Panc1 (cell line): ENCODE results near the gene GNG5. TPM values are rescaled to one million over a fixed set of nuclear protein-coding genes. Genes with fewer than 3 reads are reported as not detected.

Experiments
- ATAC-seq: fragments of 200-7000 bp; cut with Tn5 transposase; 2 replicates; pipeline ENCODE4 v1.9.1; 2020; ENCODE audit warnings: mild to moderate bottlenecking, moderate library complexity
- BruUV-seq: library from RNA; stranded (reverse); fragments of 400-500 nt; replicated peaks from 2 replicates; lab custom pipeline; 2021; lab: Mats Ljungman, UMichigan
- CTCF ChIA-PET: fragments of 300-600 bp; sonication (Branson Sonifier 250); formaldehyde crosslinking; loops from one replicate; lab custom pipeline; 2022; ENCODE audit warnings: antibody characterized with exemption; lab: Charles Lee
- POLR2A ChIA-PET: fragments of 300-600 bp; sonication (Branson Sonifier 250); formaldehyde crosslinking; loops from one replicate; lab custom pipeline; 2022; ENCODE audit warnings: antibody characterized with exemption; lab: Charles Lee
- DNase-seq: peaks from one replicate; pipeline ENCODE4 v3.0.0-alpha.2; 2010; ENCODE audit warnings: low read depth, low spot score
- H3K27ac ChIP-seq: 2 replicates; pipeline ENCODE4 v1.5.1; 2011; ENCODE audit warnings: mild to moderate bottlenecking, low read length, inconsistent platforms
- H3K27me3 ChIP-seq: fragments of 200-500 bp; sonication (Bioruptor generic); 2 replicates; pipeline ENCODE4 v1.6.0; 2014; ENCODE audit warnings: low read length, inconsistent platforms; ENCODE audit not compliant: control insufficient read depth, insufficient read depth
- H3K36me3 ChIP-seq: fragments of 200-500 bp; sonication (Bioruptor generic); 2 replicates; pipeline ENCODE4 v1.5.1; 2014; ENCODE audit warnings: inconsistent platforms, mild to moderate bottlenecking, low read length, moderate library complexity; ENCODE audit not compliant: control insufficient read depth, insufficient read depth
- H3K4me1 ChIP-seq: 2 replicates; pipeline ENCODE4 v1.5.1; 2011; ENCODE audit warnings: inconsistent platforms, mild to moderate bottlenecking, low read length, moderate library complexity; ENCODE audit not compliant: control insufficient read depth, insufficient read depth
- H3K4me3 ChIP-seq, 2 experiments: 2 replicates each; pipeline ENCODE4 v1.5.1; 2011 to 2012; ENCODE audit warnings: low read depth in 2 of 2, low read length in 2 of 2, mild to moderate bottlenecking in 2 of 2, inconsistent platforms in 1 of 2, moderate library complexity in 1 of 2
- H3K9me3 ChIP-seq: fragments of 200-500 bp; sonication (Bioruptor generic); 2 replicates; pipeline ENCODE4 v1.5.1; 2014; ENCODE audit warnings: low read depth, mild to moderate bottlenecking, inconsistent platforms, low read length, moderate library complexity; ENCODE audit not compliant: control insufficient read depth, insufficient read depth
- POLR2AphosphoS5 ChIP-seq: IDR thresholded peaks from 2 replicates; pipeline ENCODE4 v1.6.1; 2012; ENCODE audit warnings: mild to moderate bottlenecking, low read depth, low read length, moderate library complexity
- SIN3A ChIP-seq: IDR thresholded peaks from 2 replicates; pipeline ENCODE4 v1.6.1; 2012; ENCODE audit warnings: low read depth, mild to moderate bottlenecking, low read length, moderate library complexity, borderline replicate concordance; ENCODE audit not compliant: insufficient read depth
- TCF7L2 ChIP-seq: IDR thresholded peaks from 2 replicates; pipeline ENCODE4 v1.6.1; 2011; ENCODE audit warnings: mild to moderate bottlenecking, low read depth, low read length, inconsistent platforms
- in situ Hi-C: cut with HindIII; loops from 2 replicates; pipeline ENCODE4 v1.10.0; 2016; ENCODE audit warnings: low sequenced_read_pairs, low pct_unique_long_range_greater_than_20kb
- intact Hi-C: fragments of 100-400 bp; cut with micrococcal nuclease; formaldehyde crosslinking; loops from one replicate; pipeline ENCODE4 v1.10.0; 2022; ENCODE audit not compliant: unreplicated experiment
- total RNA-seq: library from RNA; stranded (reverse); gene quantifications from one replicate; pipeline ENCODE4 v1.2.1, GENCODE V29; 2021; ENCODE audit not compliant: unreplicated experiment
- TF ChIP-seq, protein P1 (sequence below), 2 experiments: IDR thresholded peaks; 2 replicates each; pipeline ENCODE4 v1.6.1; 2011 to 2012; ENCODE audit warnings: low read depth in 2 of 2, control low read depth in 1 of 2, low read length in 1 of 2, mild to moderate bottlenecking in 1 of 2, moderate library complexity in 1 of 2; ENCODE audit not compliant: insufficient read depth in 1 of 2
- TF ChIP-seq, protein P2 (sequence below): fragments of 450-650 bp; IDR thresholded peaks from 2 replicates; pipeline ENCODE4 v1.5.1; 2017; ENCODE audit warnings: mild to moderate bottlenecking

Gene GNG5
- total RNA-seq, 1 experiment from 2014 or later, result 283 TPM

DNA sequence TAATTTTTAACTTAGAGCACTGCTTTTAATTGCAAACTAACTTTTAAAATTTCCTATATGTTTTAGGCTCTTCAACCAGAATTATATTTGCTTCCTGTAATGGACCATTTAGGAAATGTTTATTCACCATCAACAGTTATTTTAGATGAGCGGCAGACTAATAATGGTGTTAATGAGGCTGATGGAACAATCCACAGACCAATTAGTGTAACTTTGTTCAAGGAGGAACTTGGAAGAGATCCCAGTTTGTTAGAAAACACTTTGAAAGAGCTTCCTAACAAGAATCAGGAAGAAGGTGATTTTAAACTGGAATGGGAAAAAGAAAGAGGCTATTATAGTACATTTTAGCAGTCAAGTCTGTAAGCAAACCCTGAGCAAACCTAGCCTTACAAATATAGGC, 19.4 kb upstream of the GNG5 start:
- no peaks in the 10 kb centered on the region for H3K36me3 ChIP-seq
- intact Hi-C loops, result loop anchor here (2.0 kb wide), 1 partner anchor 21 kb away; no protein-coding TSS in a partner anchor
- H3K27ac ChIP-seq, result no peak overlapping the region
- BruUV-seq, result no TSS peak
- no peaks in the 10 kb centered on the region for H3K4me1 ChIP-seq
- no peak for DNase-seq
- CTCF ChIA-PET, result no interaction called here
- no peak overlapping the region for H3K4me3 ChIP-seq
- POLR2A ChIA-PET, result no interaction called here
- ATAC-seq, result no peak
- no peak for TF ChIP-seq TCF7L2
- TF ChIP-seq SIN3A, result no peak
- TF ChIP-seq POLR2AphosphoS5, result no peak
- TF ChIP-seq, protein P1, sequence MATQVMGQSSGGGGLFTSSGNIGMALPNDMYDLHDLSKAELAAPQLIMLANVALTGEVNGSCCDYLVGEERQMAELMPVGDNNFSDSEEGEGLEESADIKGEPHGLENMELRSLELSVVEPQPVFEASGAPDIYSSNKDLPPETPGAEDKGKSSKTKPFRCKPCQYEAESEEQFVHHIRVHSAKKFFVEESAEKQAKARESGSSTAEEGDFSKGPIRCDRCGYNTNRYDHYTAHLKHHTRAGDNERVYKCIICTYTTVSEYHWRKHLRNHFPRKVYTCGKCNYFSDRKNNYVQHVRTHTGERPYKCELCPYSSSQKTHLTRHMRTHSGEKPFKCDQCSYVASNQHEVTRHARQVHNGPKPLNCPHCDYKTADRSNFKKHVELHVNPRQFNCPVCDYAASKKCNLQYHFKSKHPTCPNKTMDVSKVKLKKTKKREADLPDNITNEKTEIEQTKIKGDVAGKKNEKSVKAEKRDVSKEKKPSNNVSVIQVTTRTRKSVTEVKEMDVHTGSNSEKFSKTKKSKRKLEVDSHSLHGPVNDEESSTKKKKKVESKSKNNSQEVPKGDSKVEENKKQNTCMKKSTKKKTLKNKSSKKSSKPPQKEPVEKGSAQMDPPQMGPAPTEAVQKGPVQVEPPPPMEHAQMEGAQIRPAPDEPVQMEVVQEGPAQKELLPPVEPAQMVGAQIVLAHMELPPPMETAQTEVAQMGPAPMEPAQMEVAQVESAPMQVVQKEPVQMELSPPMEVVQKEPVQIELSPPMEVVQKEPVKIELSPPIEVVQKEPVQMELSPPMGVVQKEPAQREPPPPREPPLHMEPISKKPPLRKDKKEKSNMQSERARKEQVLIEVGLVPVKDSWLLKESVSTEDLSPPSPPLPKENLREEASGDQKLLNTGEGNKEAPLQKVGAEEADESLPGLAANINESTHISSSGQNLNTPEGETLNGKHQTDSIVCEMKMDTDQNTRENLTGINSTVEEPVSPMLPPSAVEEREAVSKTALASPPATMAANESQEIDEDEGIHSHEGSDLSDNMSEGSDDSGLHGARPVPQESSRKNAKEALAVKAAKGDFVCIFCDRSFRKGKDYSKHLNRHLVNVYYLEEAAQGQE (IDR thresholded peaks at IDR 0.05; ENCODE audit: insufficient read depth in 1 of 2, low read depth in 2 of 2, low read length in 1 of 2), result no peak
- TF ChIP-seq, protein P2, sequence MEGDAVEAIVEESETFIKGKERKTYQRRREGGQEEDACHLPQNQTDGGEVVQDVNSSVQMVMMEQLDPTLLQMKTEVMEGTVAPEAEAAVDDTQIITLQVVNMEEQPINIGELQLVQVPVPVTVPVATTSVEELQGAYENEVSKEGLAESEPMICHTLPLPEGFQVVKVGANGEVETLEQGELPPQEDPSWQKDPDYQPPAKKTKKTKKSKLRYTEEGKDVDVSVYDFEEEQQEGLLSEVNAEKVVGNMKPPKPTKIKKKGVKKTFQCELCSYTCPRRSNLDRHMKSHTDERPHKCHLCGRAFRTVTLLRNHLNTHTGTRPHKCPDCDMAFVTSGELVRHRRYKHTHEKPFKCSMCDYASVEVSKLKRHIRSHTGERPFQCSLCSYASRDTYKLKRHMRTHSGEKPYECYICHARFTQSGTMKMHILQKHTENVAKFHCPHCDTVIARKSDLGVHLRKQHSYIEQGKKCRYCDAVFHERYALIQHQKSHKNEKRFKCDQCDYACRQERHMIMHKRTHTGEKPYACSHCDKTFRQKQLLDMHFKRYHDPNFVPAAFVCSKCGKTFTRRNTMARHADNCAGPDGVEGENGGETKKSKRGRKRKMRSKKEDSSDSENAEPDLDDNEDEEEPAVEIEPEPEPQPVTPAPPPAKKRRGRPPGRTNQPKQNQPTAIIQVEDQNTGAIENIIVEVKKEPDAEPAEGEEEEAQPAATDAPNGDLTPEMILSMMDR, result no peak
- in situ Hi-C loops, result no loop called here
- H3K27me3 ChIP-seq, result no peaks in the 10 kb centered on the region
- H3K9me3 ChIP-seq, result peaks cover 7% of the 10 kb centered on the region; the same call in 1 of the 2 replicates

DNA sequence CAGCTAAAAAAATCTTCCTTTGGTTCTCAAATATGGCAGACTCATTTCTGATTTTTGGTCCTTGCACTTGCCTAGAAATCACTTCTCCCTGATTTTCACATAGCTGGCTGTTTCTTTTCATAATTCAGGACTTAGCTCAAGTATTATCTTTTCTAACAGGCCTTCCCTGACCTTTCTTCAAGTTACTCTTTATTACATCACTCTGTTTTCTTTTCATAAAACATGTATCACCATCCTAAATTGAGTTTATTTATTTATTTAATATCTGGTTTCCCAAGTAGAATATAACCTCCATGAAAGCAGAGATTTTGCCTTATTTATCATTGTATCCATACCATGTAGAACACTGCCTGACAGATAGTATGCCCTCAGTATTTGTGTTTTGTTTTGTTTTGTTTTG, 18.2 kb upstream of the GNG5 start:
- no peaks in the 10 kb centered on the region for H3K4me1 ChIP-seq
- 0 out of 2 replicates have a peak, but pooled peaks cover 1% of the 10 kb centered on the region for H3K36me3 ChIP-seq
- TF ChIP-seq SIN3A (no peak), TCF7L2 (no peak), POLR2AphosphoS5 (no peak)
- TF ChIP-seq, protein P1 (IDR thresholded peaks at IDR 0.05; ENCODE audit: insufficient read depth in 1 of 2, low read depth in 2 of 2, low read length in 1 of 2), result no peak
- TF ChIP-seq, protein P2, result no peak
- no peak overlapping the region for H3K27ac ChIP-seq
- intact Hi-C loops (no loop called here), in situ Hi-C loops (no loop called here)
- CTCF ChIA-PET, result no interaction called here
- H3K4me3 ChIP-seq, result no peak overlapping the region
- peaks cover 7% of the 10 kb centered on the region; the same call in 1 of the 2 replicates for H3K9me3 ChIP-seq
- DNase-seq, result no peak
- no TSS peak for BruUV-seq
- H3K27me3 ChIP-seq, result no peaks in the 10 kb centered on the region
- POLR2A ChIA-PET, result no interaction called here
- ATAC-seq, result no peak
